Measurements from ENCODE around the gene RNASE8. TPM values are rescaled to one million over a fixed set of nuclear protein-coding genes. Genes with fewer than 3 reads are reported as not detected.
A peak's percentile ranks its signal among the peaks of the same experiment; 100 is the strongest.
"Not testable (repeated sequence)": the region's sequence is repeated elsewhere in the genome, so short reads cannot be mapped to it uniquely, and the experiment has no call there.

The RNASE8 gene
- not detected for total RNA-seq
- long read RNA-seq, partial matches to known transcripts = 0 of 1 reads
- long read RNA-seq, other reads (novel, unspliced or antisense) = 0 of 1 reads

- DNase-seq (ENCODE audit: low spot score) = no peak
- intact Hi-C loops (cut with DNase I) = no loop called here
Observed at GRCh38 chr14:21057803-21058675, at the start of gene RNASE8. Gene RNASE8, plus strand, starts transcription at chr14:21057822. Its CDS starts 71 bp downstream, at chr14:21057893.

- intact Hi-C loops (cut with DNase I); DNase-seq (ENCODE audit: low spot score): not testable (repeated sequence)
Observed at GRCh38 chr14:21009721-21010120, 47.9 kb upstream of the RNASE8 start.

- intact Hi-C loops (cut with DNase I) = no loop called here
- no peak for DNase-seq (ENCODE audit: low spot score)
Observed at GRCh38 chr14:21011136-21011535, 46.5 kb upstream of the RNASE8 start.

GRCh38 chr14:21014761-21015190, 42.8 kb upstream of the RNASE8 start:
- intact Hi-C loops (cut with DNase I) = loop anchor here (1.0 to 5.0 kb wide), 2 partner anchors 26 to 78 kb away; no protein-coding TSS in a partner anchor
- DNase-seq (ENCODE audit: low spot score) = peak; percentile 83

GRCh38 chr14:21015312-21015711, 42.3 kb upstream of the RNASE8 start:
- DNase-seq (ENCODE audit: low spot score) = no peak
- intact Hi-C loops (cut with DNase I) = loop anchor here (5.0 kb wide), 1 partner anchor 77 kb away; no protein-coding TSS in a partner anchor

GRCh38 chr14:21016413-21017190, 41.0 kb upstream of the RNASE8 start:
- intact Hi-C loops (cut with DNase I) = loop anchor here (5.0 kb wide), 1 partner anchor 76 kb away; no protein-coding TSS in a partner anchor
- DNase-seq (ENCODE audit: low spot score) = no peak

GRCh38 chr14:21017528-21018245, 39.9 kb upstream of the RNASE8 start:
- intact Hi-C loops (cut with DNase I) = loop anchor here (5.0 kb wide), 1 partner anchor 75 kb away; no protein-coding TSS in a partner anchor
- DNase-seq (ENCODE audit: low spot score) = no peak

GRCh38 chr14:21018286-21018685, 39.3 kb upstream of the RNASE8 start:
- DNase-seq (ENCODE audit: low spot score) = no peak
- intact Hi-C loops (cut with DNase I) = loop anchor here (5.0 kb wide), 1 partner anchor 74 kb away; no protein-coding TSS in a partner anchor

GRCh38 chr14:21018781-21019180, 38.8 kb upstream of the RNASE8 start:
- intact Hi-C loops (cut with DNase I) = loop anchor here (5.0 kb wide), 1 partner anchor 74 kb away; no protein-coding TSS in a partner anchor
- no peak for DNase-seq (ENCODE audit: low spot score)

GRCh38 chr14:21019366-21019765, 38.3 kb upstream of the RNASE8 start:
- intact Hi-C loops (cut with DNase I) = loop anchor here (5.0 kb wide), 1 partner anchor 73 kb away; no protein-coding TSS in a partner anchor
- DNase-seq (ENCODE audit: low spot score) = no peak

- intact Hi-C loops (cut with DNase I) = no loop called here
- no peak for DNase-seq (ENCODE audit: low spot score)
Observed at GRCh38 chr14:21020977-21021545, 36.6 kb upstream of the RNASE8 start.

GRCh38 chr14:21022686-21023085, 34.9 kb upstream of the RNASE8 start:
- intact Hi-C loops (cut with DNase I) = no loop called here
- no peak for DNase-seq (ENCODE audit: low spot score)

GRCh38 chr14:21023174-21023573, 34.4 kb upstream of the RNASE8 start:
- no peak for DNase-seq (ENCODE audit: low spot score)
- intact Hi-C loops (cut with DNase I) = no loop called here

- DNase-seq (ENCODE audit: low spot score) = no peak
- intact Hi-C loops (cut with DNase I) = loop anchor here (2.0 kb wide), 1 partner anchor 47 kb away; the partner anchor contains the start of gene ARHGEF40
Observed at GRCh38 chr14:21023817-21024584, 33.6 kb upstream of the RNASE8 start.

- peak; percentile 90 for DNase-seq (ENCODE audit: low spot score)
- intact Hi-C loops (cut with DNase I) = loop anchor here (2.0 kb wide), 1 partner anchor 46 kb away; the partner anchor contains the start of gene ARHGEF40
Observed at GRCh38 chr14:21024585-21025370, 32.8 kb upstream of the RNASE8 start, which contains the start of gene NDRG2. Gene NDRG2, minus strand, starts transcription at chr14:21025061. Its CDS starts 1,746 bp downstream, at chr14:21023315.

GRCh38 chr14:21025371-21026273, 32.0 kb upstream of the RNASE8 start:
- intact Hi-C loops (cut with DNase I) = loop anchor here (2.0 kb wide), 1 partner anchor 45 kb away; the partner anchor contains the start of gene ARHGEF40
- DNase-seq (ENCODE audit: low spot score) = peak; percentile 89
